Measurements from ENCODE around the gene CSNK2B.

Gene CSNK2B

GRCh38 chr6:31639043-31639442, 26.8 kb upstream of the CSNK2B start:
- no peak for DNase-seq

GRCh38 chr6:31639449-31639861, 26.4 kb upstream of the CSNK2B start:
- no peak for DNase-seq

DNA sequence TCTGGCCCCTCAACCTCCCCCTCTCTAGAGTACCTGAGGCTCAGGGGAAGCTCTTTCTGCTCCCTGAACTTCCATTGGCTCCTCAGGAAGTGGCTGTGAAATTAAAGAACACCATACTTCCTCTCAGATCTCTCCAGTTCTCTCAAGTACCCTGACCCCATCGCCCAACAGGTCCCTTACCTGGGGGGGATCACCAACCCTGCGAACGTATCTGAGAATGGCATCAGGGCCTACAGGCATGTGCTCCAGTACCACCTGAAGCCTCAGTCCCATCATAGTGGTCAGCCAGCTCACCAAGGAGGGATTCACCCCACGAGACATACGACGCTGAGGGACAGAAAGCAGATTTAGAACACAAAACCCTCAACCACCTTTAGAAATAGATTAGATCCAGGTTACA, 25.3 kb upstream of the CSNK2B start:
- no peak for DNase-seq

- no peak for DNase-seq
These were observed 24.5 kb upstream of the CSNK2B start for GRCh38 chr6:31641370-31641769.

DNA sequence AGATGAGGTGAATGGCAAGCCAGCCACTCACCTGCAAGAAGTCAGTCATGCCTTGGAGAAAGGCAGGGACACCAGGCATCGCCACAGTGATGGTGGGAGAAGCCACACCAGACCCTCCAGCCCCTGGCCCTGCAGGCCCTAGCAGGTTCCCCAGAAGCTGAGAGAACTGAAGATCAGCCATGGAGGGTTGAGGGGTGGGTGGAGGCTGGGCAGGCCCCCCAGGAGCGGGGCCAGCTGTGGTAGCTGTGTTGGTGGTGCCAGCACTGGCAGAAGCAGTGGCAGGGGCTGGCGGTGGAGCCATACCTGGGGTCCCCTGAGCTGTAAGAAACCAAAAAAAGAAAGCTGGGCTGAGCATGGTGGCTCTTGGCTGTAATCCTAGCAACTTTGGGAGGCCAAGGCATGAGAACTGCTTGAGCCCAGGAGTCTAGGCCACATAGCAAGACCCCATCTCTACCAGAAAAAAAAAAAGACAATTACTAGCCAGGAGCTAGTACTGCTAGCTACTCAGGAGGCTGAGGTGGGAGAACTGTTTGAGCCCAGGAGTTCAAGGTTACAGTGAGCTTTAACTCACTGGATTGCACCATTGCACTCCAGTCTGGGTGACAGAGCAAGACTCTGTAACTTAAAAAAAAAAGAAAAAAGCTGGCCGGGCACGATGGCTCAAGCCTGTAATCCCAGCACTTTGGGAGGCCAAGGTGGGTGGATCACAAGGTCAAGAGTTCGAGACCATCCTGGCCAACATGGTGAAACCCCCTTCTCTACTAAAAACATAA, 22.9 kb upstream of the CSNK2B start:
- no peak for DNase-seq

DNA sequence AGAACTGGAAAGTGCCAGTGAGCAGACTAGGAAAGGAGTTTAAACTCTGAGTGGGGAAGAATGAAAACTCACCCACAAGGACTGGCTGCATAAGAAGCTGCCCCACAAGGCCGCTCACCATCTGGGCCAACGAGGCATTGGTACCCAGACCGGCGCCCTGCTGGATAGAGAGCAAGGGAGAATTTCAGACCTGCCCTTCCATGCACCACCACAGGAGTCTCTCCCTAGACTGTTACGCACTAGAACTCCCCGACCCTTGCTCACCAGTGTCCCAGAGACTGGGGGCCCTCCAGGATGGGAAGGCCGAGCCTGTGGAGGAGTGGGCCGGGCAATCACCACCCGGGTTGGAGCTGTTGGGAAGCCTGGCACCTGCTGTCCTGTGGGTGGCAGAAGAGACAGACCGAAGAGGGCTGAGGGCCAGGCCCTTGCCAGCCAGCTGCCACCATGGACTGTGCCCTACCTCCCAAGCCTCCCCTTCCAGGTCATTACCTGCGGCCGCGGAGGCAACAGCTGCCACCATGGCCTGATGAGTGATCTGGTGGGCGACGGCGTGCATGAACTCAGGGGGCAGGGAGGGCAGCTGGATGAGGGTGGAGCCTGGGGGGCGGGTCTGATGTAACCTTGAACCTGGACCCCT, 21.9 kb upstream of the CSNK2B start:
- no peak for DNase-seq

GRCh38 chr6:31645325-31645724, 20.6 kb upstream of the CSNK2B start:
- DNase-seq, result no peak

GRCh38 chr6:31651602-31652191, 14.2 kb upstream of the CSNK2B start:
- no peak for DNase-seq

DNA sequence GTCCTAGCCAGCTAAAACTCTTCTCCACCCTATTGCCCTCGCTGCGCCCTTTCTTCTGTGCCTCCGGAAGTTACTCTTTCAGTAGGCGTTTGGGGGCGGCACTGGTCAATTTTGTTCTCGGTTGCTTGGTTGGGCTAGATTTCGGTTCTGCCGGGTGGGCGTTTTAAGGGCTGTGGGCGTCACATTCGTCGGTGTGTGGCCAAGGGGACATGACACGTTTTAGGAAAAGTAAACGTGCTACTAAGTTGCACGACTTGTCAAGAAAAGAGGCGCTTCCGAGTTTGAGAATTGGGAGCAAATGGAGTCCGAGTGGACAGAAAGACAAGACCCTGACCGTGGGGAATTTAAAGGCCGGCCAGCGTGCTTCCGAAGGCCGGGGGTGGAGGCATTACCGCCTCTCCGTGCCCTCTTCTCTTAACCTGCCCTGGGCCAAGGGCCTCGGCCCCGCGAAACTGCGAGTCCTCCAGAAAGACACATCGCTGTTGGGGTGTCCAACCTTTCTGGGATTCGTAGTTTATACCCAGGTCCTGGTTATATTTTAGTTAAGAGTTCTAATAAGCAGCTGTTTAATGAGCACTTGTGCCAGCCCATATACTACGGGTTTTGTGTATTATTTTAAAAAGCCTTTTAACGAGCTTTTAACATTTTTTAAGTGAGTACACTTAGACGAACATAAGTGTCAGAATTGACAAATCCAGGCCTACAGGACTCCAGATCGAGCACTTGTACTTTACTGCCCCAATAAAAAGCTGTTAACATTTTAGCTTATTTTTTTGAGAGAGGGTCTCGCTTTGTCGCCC, 12.8 kb upstream of the CSNK2B start:
- DNase-seq, result no peak

DNA sequence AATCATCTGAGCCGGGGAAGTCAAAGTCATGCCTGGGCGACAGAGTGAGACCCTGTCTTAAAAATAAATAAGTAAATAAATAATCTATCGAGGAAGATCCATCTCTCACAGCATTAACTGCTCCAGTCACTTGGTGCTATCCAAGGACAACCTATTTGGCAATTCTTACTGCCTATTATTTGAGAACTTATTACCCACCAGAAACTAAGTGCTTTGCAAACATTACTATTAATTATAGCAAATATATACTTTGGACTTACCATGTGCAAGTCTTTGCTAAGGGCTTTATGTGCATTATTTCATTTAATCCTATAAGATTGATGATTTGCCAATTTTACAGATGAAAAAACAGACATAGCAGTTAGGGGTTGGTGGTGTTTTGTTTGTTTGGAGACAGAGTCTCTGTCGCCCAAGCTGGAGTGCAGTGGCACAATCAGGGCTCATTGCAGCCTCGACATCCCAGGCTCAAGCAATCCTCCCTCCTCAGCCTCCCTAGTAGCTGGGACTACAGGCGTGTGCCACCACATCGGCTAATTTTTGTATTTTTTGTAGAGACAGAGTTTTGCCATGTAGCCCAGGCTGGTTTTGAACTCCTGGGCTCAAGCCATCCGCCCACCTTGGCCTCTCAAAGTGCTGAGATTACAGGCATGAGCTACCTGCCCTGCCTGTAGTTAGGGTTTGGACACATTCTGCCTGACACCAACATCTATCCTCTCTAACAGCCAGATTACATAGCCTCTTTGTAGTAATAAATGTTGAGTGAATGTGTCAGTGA, 11.1 kb upstream of the CSNK2B start:
- DNase-seq, result no peak

DNA sequence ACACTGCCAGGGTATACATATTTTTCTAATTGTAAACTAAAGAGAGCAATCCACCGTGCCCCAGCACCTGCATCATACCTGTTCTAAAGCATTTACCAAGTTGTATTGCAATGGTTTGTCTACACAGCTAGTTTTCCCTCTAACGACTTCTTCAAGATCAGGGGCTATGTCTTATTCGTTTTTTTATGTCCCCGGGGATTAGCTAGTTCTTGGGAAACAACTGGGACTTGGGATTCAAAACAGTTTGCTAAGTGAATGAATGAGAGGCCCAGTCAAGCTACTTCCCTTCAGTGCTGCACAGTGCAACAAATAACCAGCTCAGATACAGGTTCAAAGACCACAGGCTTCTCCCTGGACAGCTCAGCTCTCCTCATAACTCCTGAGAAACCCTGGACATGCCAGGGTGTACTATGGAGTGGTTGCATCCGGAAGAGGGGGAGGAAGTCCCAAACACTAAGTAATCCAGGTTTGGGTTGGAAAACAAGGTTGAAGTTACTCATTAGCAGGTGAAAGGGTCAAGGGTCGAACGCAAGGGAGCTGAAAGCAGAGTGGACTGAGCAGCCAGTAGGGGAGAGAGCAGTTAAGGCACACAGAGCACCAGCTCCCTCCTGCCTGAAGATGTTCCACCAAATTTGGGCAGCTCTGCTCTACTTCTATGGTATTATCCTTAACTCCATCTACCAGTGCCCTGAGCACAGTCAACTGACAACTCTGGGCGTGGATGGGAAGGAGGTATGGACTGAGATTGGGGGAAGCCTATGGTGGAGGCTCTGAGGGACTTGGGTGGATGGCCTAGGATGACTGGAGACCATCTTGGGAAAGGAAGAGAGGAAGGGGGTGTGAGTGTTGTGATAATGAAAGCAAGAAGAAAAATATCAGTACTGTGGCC, 10.3 kb upstream of the CSNK2B start, which contains the start of gene APOM:
TSS of gene APOM (plus strand) at position 546 of the 889 bp plus-strand sequence. CDS start at position 619, 73 bp downstream.
- no peak for DNase-seq

- DNase-seq, result no peak
These were observed 8.3 kb upstream of the CSNK2B start for GRCh38 chr6:31657406-31658157.

DNA sequence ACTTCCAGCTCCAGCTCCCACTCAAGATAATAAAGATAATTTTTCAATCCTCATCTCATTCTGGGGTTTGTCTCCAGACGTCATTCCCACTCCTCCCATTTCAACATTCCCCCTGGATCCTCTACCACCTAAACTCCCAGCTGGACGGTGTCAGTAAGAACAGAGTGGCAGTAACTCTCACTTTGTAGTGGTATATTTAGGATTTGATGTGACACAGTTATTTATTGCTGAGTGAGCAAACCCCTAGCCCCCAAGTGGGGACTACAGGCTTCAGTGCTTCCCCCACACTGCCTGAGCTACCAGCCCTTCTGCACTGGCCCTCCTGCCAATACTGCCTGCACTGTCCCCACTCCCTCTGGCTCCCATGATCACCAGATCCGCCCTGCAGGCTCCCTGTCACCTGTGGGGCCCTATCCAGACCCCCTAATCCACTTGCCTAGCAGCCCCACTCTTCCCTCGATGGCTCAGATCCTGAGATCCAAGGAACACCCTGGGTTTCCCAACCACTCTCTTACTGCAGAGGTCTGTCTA, 7.7 kb upstream of the CSNK2B start:
- no peak for DNase-seq

GRCh38 chr6:31658983-31659648, 6.8 kb upstream of the CSNK2B start:
- DNase-seq, result no peak

- no peak for DNase-seq
These were observed 6.1 kb upstream of the CSNK2B start for GRCh38 chr6:31659649-31660380.

- peak; percentile 92 for DNase-seq
These were observed 5.3 kb upstream of the CSNK2B start, which contains the start of gene C6orf47 for GRCh38 chr6:31660381-31661261. Gene C6orf47, minus strand, starts transcription at chr6:31660778. Its CDS starts 831 bp downstream, at chr6:31659947.

DNA sequence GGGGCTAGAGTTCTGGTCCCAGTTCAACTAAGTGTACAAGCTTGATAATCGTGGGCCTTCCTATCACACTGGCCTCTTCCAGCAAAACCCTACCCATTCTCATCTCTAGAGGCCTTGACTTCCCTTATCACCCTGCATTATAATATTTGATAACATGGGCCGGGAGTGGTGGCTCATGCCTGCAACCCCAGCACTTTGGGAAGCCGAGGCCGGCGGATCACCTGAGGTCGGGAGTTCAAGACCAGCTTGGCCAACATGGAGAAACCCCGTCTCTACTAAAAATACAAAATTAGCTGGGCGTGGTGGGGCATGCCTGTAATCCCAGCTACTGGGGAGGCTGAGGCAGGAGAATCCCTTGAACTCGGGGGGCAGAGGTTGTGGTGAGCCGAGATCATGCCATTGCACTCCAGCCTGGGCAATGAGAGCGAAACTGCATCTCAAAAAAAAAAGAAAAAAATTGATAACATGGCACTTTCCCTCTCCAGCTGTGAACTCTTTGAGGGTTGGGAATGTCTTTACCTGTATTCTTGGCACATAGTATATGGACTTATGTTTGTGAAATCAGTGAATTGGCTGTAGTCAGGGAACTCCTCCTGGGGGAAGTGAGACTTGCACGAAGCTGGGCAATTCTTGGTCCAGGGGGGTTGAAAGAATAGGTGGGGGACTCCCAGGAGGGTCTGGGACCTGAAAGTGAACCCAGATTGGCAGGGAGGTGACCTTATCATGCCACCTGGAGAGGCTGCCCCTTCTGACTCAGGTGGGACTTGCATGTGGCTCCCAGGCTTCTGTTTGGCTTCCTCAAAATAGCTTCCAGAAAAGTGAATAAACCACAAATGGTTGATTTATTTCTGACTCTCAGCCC, 4.4 kb upstream of the CSNK2B start:
- DNase-seq, result no peak
